Jurkat, Clone E6-1 (cell line): Measurements from ENCODE around the gene NCOR1.
"Not testable (repeated sequence)": the region's sequence is repeated elsewhere in the genome, so short reads cannot be mapped to it uniquely, and the experiment has no call there.

Source experiments
- DNase-seq: peaks from one replicate; pipeline ENCODE4 v3.0.0-alpha.2; 2011; ENCODE audit warnings: low read depth, low spot score
- H3K4me3 ChIP-seq: 2 replicates; pipeline ENCODE4 v1.5.1; 2011; ENCODE audit warnings: mild to moderate bottlenecking, low read length, control low read depth, moderate library complexity

NCOR1 gene

GRCh38 chr17:16055139-16055538, 160.2 kb downstream of the NCOR1 start:
- H3K4me3 ChIP-seq, DNase-seq: not testable (repeated sequence)

GRCh38 chr17:16052486-16052885, 162.8 kb downstream of the NCOR1 start:
- H3K4me3 ChIP-seq, result no peak overlapping the region
- DNase-seq, result no peak

GRCh38 chr17:16050844-16051243, 164.5 kb downstream of the NCOR1 start:
- no peak for DNase-seq
- H3K4me3 ChIP-seq, result no peak overlapping the region

DNA sequence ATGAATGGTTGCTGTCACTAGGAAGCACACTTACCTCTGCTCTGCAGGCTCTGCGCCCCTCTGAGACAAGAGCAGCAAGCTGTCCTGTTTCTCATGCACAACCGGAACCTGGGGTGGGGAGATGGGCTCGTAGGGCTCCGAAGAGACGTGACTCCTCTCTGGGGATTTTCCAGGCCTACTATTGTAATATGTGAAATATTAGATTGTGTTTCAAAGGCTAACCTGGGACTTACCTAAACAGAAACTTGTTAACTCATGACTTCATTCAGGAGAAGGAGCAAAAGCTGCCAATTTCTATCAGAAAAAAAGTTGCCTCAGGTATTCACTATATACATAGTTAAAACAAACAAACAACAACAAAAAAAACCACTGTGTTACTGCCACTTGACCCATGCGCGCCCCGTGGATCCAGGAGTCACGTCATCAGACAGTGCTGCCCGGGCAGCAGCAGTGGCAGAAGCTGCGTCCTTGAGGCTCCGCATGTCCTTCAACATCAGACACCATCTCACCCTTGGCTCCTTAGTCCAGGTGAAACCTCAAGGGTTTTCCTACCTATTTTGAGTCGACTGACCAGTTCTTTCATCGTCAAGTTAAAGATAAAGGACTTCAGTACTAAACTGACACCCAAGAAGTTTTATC, 166.4 kb downstream of the NCOR1 start:
- DNase-seq, result no peak
- no peak overlapping the region for H3K4me3 ChIP-seq

DNA sequence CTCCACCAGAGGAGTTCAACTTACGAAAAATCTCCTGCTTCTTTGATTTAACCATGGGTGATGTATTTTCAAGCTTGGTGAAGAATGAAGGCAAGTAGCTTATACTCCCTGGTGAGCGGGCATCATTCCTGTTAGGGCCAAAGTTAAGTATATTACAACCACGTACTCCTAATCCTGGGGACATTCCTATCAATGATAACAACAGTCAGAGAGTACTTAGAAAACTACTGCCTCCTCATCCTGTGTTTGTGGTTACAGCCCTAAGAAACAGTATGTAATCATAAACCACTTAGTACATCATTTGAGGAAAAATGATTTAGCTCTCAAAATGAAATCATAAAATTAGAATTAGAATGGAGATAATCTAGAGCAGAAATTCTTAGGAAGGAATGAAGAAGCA, 168.4 kb downstream of the NCOR1 start:
- H3K4me3 ChIP-seq, result no peak overlapping the region

DNA sequence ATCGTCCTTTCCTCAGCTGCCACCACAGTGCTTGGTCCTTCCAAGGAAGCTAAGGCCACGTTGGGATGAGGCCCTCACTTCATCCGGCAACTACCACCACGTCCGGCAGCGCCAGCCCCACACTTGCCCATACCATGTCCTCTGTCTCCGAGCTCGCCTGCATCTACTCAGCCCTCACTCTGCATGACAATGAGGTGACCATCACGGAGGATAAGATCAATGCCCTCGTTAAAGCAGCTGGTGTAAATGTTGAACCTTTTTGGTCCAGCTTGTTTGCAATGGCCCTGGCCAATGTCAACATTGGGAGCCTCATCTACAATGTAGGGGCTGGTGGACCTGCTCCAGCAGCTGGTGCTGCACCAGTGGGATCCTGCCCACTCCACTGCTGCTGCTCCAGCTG, 170.8 kb downstream of the NCOR1 start:
- DNase-seq, result no peak
- H3K4me3 ChIP-seq, result no peak overlapping the region

More for the DNA sequence above, 168.4 kb downstream of the NCOR1 start:
- no peak for DNase-seq

DNA sequence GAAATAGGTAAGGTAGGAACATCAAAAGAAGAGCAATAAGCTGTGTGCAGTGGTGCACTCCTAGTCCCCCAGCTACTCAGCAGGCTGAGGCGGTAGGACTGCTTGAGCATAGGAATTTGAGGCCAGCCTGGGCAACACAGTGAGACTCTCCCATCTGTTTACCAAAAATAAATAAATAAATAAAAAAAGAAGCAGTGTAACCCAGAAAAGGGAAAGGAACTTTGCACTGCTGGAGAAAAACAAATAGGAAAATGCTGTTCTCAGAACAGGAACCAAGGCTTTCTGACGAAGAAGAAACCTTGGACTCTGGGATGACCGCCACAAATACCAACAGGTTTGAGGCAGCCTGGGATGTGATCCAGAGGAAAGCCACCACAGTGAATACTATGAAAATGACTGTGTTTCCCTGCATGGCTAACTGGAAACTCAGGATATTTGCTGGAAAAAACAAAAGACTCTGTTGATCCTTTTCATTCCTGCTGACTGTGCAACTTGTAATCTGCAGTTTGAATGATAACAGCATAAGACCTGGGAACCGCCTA, 174.6 kb downstream of the NCOR1 start:
- DNase-seq, result no peak
- H3K4me3 ChIP-seq, result no peak overlapping the region

DNA sequence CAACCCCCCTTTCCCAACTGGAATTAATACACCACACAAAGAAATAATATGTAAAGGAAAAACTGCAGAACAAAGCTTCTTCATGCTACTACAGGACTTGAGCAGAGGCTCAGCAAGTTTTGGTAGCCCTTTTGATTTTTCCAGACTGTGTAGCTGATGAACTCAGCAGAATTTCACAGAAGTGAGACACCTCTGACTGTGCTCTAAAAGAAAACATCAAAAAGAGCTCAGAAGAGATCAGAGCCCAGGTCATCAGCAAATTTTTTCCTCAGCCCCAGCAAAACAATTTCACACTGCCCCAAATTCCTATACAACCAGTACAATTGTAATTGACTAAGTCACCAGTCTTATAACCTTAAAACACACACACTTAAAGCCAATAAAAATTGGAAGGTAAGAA, 177.7 kb downstream of the NCOR1 start:
- DNase-seq, result no peak
- no peak overlapping the region for H3K4me3 ChIP-seq

DNA sequence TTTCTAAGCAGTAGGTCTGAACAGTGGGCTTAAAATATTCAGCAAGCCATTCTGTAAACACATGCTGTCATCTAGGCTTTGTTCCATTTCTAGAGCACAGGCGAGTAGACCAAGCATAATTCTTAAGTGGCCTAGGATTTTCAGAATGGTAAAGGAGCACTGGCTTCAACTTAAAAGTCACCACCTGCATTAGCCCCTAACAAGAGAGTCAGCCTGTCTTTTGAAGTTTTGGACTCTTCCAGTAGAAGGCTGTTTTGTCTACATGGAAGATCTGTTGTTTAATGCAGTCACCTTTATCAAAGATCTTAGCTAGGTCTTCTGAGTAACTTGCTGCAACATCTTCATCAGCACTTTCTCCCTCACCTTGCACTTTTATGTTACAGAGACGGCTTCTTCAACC, 179.1 kb downstream of the NCOR1 start:
- no peak for DNase-seq
- no peak overlapping the region for H3K4me3 ChIP-seq

GRCh38 chr17:16033729-16034349, 181.5 kb downstream of the NCOR1 start:
- no peak overlapping the region for H3K4me3 ChIP-seq
- DNase-seq, result no peak

DNA sequence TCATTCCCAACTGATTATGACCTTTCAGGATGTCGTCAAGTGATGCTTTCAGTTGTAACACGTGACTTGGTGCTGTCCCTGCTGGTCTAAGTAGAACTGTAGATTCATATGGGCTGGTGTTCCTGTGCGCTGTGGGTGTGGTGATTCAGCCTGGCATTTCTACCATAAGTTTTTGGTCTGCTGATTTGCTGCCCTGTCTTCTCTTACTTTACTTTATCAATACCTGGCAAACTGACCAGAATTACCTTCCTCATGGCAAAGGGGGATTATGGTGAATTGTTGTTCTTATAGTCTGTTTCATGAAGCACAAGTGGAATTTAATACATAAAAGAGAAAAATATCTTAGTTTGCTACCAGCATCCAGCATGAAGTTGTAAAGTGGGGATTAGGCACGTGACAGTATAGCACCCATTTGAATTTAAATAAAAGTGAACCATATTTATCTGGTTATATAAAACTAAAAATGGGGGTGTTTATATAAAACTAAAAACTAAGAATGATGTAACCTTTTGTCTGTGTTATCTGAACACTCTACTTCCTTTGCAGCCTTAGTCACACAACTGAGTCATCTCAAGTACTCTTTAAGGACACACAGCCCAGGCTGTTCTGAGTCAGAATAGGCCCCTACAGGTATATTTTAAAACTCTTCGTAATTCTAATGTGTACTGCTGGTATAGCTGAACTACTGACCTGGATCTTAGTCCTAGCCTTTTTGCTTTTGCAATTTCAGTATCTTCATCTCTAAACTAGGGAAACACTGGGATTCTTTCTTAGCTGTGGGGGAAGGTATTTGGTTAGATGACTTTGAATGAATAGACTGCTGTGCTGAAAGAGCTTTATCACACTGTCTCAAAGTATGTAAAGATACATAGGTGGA, 187.4 kb downstream of the NCOR1 start:
- no peak overlapping the region for H3K4me3 ChIP-seq
- DNase-seq, result no peak

DNA sequence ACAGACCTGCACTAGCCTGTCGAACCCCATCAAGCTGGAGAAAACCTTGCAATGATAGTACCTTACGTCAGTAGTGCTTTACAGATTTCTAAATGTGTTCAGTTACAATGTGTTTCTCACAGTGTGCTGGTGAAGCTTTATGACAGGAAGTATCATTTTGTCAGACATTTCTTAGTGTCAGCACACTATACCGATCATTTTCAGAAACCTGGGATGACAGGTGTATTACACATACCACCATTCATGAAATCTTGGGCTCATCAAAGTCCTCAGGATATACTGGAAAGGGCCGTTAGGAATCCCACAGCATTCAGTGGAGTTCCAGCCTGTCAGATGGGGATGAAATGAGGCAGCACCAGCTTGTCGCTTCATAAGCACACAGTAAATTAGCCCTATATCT, 188.4 kb downstream of the NCOR1 start:
- DNase-seq, result no peak

DNA sequence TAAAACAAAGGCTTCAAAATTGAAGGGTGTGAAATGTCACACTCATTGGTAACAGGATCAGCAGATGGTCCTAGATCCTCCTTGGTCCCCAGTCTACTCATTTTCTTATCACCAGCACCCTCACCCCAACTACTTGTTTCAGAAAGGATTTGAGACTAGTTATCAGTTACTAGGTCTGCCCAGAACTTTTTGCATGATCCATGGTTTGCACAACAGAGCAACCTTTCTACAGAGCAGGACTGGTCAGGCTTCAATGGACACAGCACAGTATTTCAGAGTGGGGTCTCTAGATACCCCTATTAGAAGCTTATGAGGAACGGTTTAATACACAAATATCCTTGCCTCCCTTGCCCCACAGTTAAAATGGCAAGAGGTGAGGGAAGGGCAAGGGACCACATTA, 190.1 kb downstream of the NCOR1 start:
- no peak for DNase-seq
- no peak overlapping the region for H3K4me3 ChIP-seq

More for the DNA sequence above, 188.4 kb downstream of the NCOR1 start:
- H3K4me3 ChIP-seq, result no peak overlapping the region

- DNase-seq, result no peak
- no peak overlapping the region for H3K4me3 ChIP-seq
These were observed 191.5 kb downstream of the NCOR1 start for GRCh38 chr17:16023881-16024280.

DNA sequence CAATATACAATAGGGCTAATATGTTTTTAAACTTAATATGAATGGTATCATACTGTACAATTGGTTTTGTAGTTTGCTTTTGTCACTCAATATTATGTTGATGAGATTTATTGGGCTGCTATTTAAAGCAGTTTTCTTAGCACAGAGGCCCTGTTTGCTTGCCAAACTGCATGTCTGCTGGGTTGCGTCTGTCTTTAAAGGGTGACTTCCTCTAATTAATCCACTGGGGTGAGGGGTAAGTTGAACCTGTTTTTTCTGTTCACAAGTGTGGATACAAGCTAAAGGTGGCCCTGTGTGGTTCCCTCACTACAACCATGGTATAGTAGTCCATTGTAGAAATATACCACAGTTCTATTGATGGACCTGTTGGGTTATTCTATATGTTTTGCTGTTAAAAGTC, 196.0 kb downstream of the NCOR1 start:
- no peak overlapping the region for H3K4me3 ChIP-seq
- DNase-seq, result no peak

- no peak for DNase-seq
- no peak overlapping the region for H3K4me3 ChIP-seq
These were observed 201.4 kb downstream of the NCOR1 start for GRCh38 chr17:16013943-16014407.

GRCh38 chr17:16007439-16007838, 207.9 kb downstream of the NCOR1 start:
- no peak for DNase-seq
- no peak overlapping the region for H3K4me3 ChIP-seq

DNA sequence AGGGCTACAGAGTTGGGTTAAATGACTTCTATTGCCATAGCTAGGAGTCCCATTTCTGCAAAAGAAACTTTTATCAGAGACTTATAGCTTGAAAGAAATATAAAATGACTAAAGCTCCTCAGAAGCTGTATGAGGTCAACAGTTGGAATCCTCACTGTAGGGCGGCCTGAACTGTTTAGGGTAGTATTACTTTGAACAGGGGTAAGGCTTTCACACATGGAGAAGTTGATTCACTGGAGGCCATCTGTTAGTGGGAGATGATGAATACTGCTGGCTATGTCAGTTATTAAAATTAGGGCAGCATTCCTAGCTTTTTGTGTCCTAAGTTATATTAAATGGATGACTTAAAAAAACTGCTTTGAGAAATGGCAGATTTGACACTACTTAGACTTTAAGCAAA, 209.7 kb downstream of the NCOR1 start:
- H3K4me3 ChIP-seq, result no peak overlapping the region
- no peak for DNase-seq

DNA sequence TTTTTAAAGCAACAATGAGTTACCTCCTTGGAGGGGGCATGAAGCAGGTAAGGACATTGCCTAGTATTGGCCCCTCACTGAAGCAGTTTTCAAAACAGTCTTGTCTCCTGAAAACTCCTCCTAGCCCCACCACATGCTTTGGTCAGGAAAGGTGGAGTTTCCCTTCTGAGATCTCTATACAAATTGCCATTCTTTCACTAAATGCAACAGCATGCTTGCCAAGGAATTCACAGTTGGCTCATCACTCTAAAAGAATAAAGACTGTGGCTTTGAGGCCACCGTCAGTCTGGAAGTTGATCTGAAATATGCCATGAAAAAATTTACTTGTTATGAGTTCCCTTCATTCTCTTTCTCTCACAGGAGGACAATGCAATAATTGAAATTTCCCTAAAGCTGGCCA, 211.5 kb downstream of the NCOR1 start:
- no peak for DNase-seq
- no peak overlapping the region for H3K4me3 ChIP-seq

DNA sequence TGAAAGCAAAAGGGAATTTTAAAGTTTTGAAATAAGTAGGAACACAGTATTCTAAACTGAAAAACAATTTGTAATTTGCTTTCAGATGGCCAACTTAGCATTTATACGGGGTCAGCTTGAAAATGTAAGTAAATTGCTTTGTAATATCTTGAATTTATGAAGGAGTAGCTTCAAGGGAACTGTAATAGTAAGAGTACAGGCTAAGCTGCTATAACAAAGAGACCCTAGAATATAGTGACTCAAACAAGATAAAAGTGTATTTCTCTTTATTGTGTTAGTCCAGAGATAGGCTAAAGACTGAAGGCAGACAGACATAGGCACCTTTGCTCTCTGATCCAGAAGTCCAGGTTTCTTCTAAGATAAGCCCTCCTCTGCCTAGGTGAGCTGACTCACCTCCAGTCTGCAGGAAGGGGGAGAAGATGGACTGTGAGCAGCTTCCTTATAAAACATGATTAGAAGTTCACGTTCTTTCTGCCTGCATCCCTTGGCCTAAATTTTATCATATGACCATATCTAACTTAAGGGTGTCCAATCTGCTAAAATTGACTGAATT, 212.6 kb downstream of the NCOR1 start:
- H3K4me3 ChIP-seq, result no peak overlapping the region
- no peak for DNase-seq
